H9 (cell line): ENCODE measurements around the gene ODAD3. TPM values are rescaled to one million over a fixed set of nuclear protein-coding genes. Genes with fewer than 3 reads are reported as not detected.
"Not testable (repeated sequence)": the region's sequence is repeated elsewhere in the genome, so short reads cannot be mapped to it uniquely, and the experiment has no call there.

Experiments
- DNase-seq: peaks from one replicate; pipeline ENCODE4 v3.0.0-alpha.2; 2017
- H2AFZ ChIP-seq: one replicate; pipeline ENCODE4 v1.6.1; 2013; ENCODE audit warnings: mild to moderate bottlenecking, low read length, control low read depth, moderate library complexity
- H2AK5ac ChIP-seq: 2 replicates; pipeline ENCODE4 v1.6.1; 2013; ENCODE audit warnings: low read length, control low read depth, mixed read lengths; ENCODE audit not compliant: insufficient read length
- H2BK120ac ChIP-seq: one replicate; pipeline ENCODE4 v1.6.1; 2013; ENCODE audit warnings: low read depth, mild to moderate bottlenecking, low read length, control low read depth, inconsistent platforms; ENCODE audit not compliant: poor library complexity, severe bottlenecking
- H2BK12ac ChIP-seq: 2 replicates; pipeline ENCODE4 v1.6.1; 2013; ENCODE audit warnings: low read length, control low read depth, mixed read lengths, low read depth; ENCODE audit not compliant: insufficient read length
- H2BK15ac ChIP-seq: 2 replicates; pipeline ENCODE4 v1.6.1; 2013; ENCODE audit warnings: low read depth, low read length, control low read depth
- H2BK20ac ChIP-seq: one replicate; pipeline ENCODE4 v1.6.1; 2013; ENCODE audit warnings: low read depth, mild to moderate bottlenecking, low read length, control low read depth, inconsistent platforms; ENCODE audit not compliant: poor library complexity, severe bottlenecking
- H2BK5ac ChIP-seq: 2 replicates; pipeline ENCODE4 v1.6.1; 2013; ENCODE audit warnings: low read length, control low read depth, mixed read lengths; ENCODE audit not compliant: insufficient read length
- H3K14ac ChIP-seq: 2 replicates; pipeline ENCODE4 v1.6.1; 2013; ENCODE audit warnings: low read length, control low read depth; ENCODE audit not compliant: insufficient read depth
- H3K18ac ChIP-seq: 2 replicates; pipeline ENCODE4 v1.6.1; 2013; ENCODE audit warnings: low read depth, mild to moderate bottlenecking, mixed read lengths, low read length, control low read depth; ENCODE audit not compliant: insufficient read length
- H3K23ac ChIP-seq: 2 replicates; pipeline ENCODE4 v1.6.1; 2013; ENCODE audit warnings: low read length, control low read depth, mixed read lengths, low read depth; ENCODE audit not compliant: insufficient read length
- H3K23me2 ChIP-seq: 2 replicates; pipeline ENCODE4 v1.6.1; 2013; ENCODE audit warnings: low read depth, mild to moderate bottlenecking, mixed read lengths, low read length, control low read depth; ENCODE audit not compliant: insufficient read length, poor library complexity, severe bottlenecking
- H3K27ac ChIP-seq: 2 replicates; pipeline ENCODE4 v1.5.1; 2013; ENCODE audit warnings: low read length, control low read depth, mixed read lengths, low read depth; ENCODE audit not compliant: insufficient read length
- H3K27me3 ChIP-seq: 2 replicates; pipeline ENCODE4 v1.6.1; 2013; ENCODE audit warnings: low read length, control low read depth, inconsistent platforms; ENCODE audit not compliant: insufficient read depth
- H3K4ac ChIP-seq: 2 replicates; pipeline ENCODE4 v1.6.1; 2013; ENCODE audit warnings: low read depth, mild to moderate bottlenecking, control low read depth, inconsistent platforms, low read length, moderate library complexity
- H3K4me1 ChIP-seq: 2 replicates; pipeline ENCODE4 v1.6.1; 2013; ENCODE audit warnings: low read length, control low read depth, inconsistent platforms; ENCODE audit not compliant: insufficient read depth
- H3K4me2 ChIP-seq: 2 replicates; pipeline ENCODE4 v1.6.1; 2013; ENCODE audit warnings: low read length, control low read depth, mixed read lengths; ENCODE audit not compliant: insufficient read length, insufficient read depth
- H3K56ac ChIP-seq: 2 replicates; pipeline ENCODE4 v1.6.1; 2013; ENCODE audit warnings: low read depth, mild to moderate bottlenecking, mixed read lengths, low read length, control low read depth; ENCODE audit not compliant: insufficient read length
- H3K79me1 ChIP-seq: 2 replicates; pipeline ENCODE4 v1.6.1; 2013; ENCODE audit warnings: low read depth, mild to moderate bottlenecking, moderate library complexity, low read length, control low read depth, inconsistent platforms; ENCODE audit not compliant: insufficient read depth, poor library complexity, severe bottlenecking
- H3K79me2 ChIP-seq: 2 replicates; pipeline ENCODE4 v1.6.1; 2013; ENCODE audit warnings: low read length, control low read depth, inconsistent platforms; ENCODE audit not compliant: insufficient read depth
- H3K9ac ChIP-seq: 2 replicates; pipeline ENCODE4 v1.6.1; 2013; ENCODE audit warnings: low read length, control low read depth, mixed read lengths; ENCODE audit not compliant: insufficient read length; ENCODE audit errors: extremely low read depth
- H3K9me3 ChIP-seq: one replicate; pipeline ENCODE4 v1.6.1; 2013; ENCODE audit warnings: low read depth, low read length, inconsistent platforms; ENCODE audit not compliant: control insufficient read depth
- H3T11ph ChIP-seq: one replicate; pipeline ENCODE4 v1.6.1; 2013; ENCODE audit warnings: mild to moderate bottlenecking, low read length, control low read depth, inconsistent platforms
- H4K20me1 ChIP-seq: one replicate; pipeline ENCODE4 v1.6.1; 2013; ENCODE audit not compliant: control insufficient read depth, insufficient read length, insufficient read depth
- H4K5ac ChIP-seq: 2 replicates; pipeline ENCODE4 v1.6.1; 2013; ENCODE audit warnings: low read depth, mild to moderate bottlenecking, mixed read lengths, low read length, control low read depth; ENCODE audit not compliant: insufficient read length
- H4K8ac ChIP-seq: replicated peaks from 2 replicates; pipeline ENCODE4 v1.6.1; 2013; ENCODE audit warnings: low read length, control low read depth, mixed read lengths, low read depth; ENCODE audit not compliant: insufficient read length
- H4K91ac ChIP-seq: 2 replicates; pipeline ENCODE4 v1.6.1; 2013; ENCODE audit warnings: low read depth, mild to moderate bottlenecking, moderate library complexity, mixed read lengths, low read length, control low read depth; ENCODE audit not compliant: insufficient read length
- H3K27ac Mint-ChIP-seq, 3 experiments: 2 replicates in 2 of 3; 3 replicates in 1 of 3; pipeline ENCODE4 v1.8.0; 2020 to 2021; ENCODE audit warnings: mixed read lengths in 3 of 3, mild to moderate bottlenecking in 1 of 3, moderate library complexity in 1 of 3
- H3K27me3 Mint-ChIP-seq: 2 replicates; pipeline ENCODE4 v1.8.0; 2021; ENCODE audit warnings: low read depth, mild to moderate bottlenecking, moderate library complexity, mixed read lengths
- H3K36me3 Mint-ChIP-seq, 3 experiments: 2 replicates in 2 of 3; 3 replicates in 1 of 3; pipeline ENCODE4 v1.8.0; 2020 to 2021; ENCODE audit warnings: low read depth in 3 of 3, mixed read lengths in 3 of 3; ENCODE audit not compliant: insufficient read depth in 1 of 3
- H3K4me1 Mint-ChIP-seq, 2 experiments: 2 replicates each; pipeline ENCODE4 v1.8.0; 2020; ENCODE audit warnings: mixed read lengths in 2 of 2
- H3K4me3 Mint-ChIP-seq, 2 experiments: 2 replicates in 1 of 2; 3 replicates in 1 of 2; pipeline ENCODE4 v1.8.0; 2020 to 2021; ENCODE audit warnings: mild to moderate bottlenecking in 2 of 2, mixed read lengths in 2 of 2, moderate library complexity in 1 of 2
- H3K9me3 Mint-ChIP-seq, 2 experiments: 2 replicates in 1 of 2; 3 replicates in 1 of 2; pipeline ENCODE4 v1.8.0; 2020; ENCODE audit warnings: mild to moderate bottlenecking in 2 of 2, mixed read lengths in 2 of 2, moderate library complexity in 1 of 2
- CTCF ChIP-seq: fragments of 200-600 bp; sonication (generic); conservative IDR thresholded peaks from 3 replicates; pipeline ENCODE4 v1.8.0; 2021; ENCODE audit warnings: antibody characterized with exemption, mild to moderate bottlenecking
- WGBS: extraction: QIAGEN DNeasy Blood & Tissue Kit; methylation state at CpG from one replicate; pipeline ENCODE4 v1.1.7; 2013; ENCODE audit warnings: missing lambda C conversion rate, low lambda C conversion rate, mixed read lengths; ENCODE audit not compliant: insufficient read length; ENCODE audit errors: extremely low coverage; 5-methylcytosine and 5-hydroxymethylcytosine counted together
- total RNA-seq: library from RNA; stranded (reverse); gene quantifications from 2 replicates; pipeline ENCODE4 v1.2.1, GENCODE V29; 2021

The ODAD3 gene
- total RNA-seq, 1 experiment from 2014 or later = 2.5 TPM

DNA sequence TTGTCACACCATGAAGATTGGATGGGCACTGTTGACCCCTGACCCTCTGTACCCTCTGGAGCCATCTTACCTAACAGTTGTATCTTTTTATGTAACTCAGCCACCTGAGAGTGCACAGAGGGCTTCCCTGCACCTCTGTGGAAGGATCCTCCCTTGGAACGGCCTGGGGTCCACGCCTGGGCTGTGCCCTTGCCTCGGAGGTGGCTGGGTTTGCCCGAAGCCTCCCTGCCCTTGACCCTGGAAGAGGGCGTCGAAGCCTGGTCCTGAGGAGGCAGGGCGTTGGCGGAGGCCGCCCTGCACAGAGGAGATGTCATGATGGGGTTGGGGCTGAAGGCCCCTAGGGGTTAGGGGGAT, 241 bp downstream of the ODAD3 start:
- H3K4ac ChIP-seq = no peak overlapping the region
- peaks cover 7% of the 10 kb centered on the region for H3K79me1 ChIP-seq
- H3T11ph ChIP-seq = no peak overlapping the region
- TF ChIP-seq CTCF = no peak
- no peak overlapping the region for H3K56ac ChIP-seq
- Mint-ChIP-seq H3K4me3 (peak overlapping the region; percentile 98 to 100), H3K27ac (peak overlapping the region in 1 of 3 experiments; percentile 70; a peak in 2 of 7 replicates), H3K27me3 (peaks cover 2% of the 10 kb centered on the region; the same call in 1 of the 2 replicates), H3K36me3 (peaks cover 21 to 36% (median 34%) of the 10 kb centered on the region in 3 experiments), H3K9me3 (no peaks in the 10 kb centered on the region), H3K4me1 (peaks cover 10 to 17% of the 10 kb centered on the region in 2 experiments)
- H3K9ac ChIP-seq = peak overlapping the region; percentile 6
- no peak overlapping the region for H2BK5ac ChIP-seq
- H3K23me2 ChIP-seq = peaks cover 9% of the 10 kb centered on the region
- H2AK5ac ChIP-seq = no peak overlapping the region
- no peaks in the 10 kb centered on the region for H3K27me3 ChIP-seq
- H2BK120ac ChIP-seq = no peak overlapping the region
- H2BK12ac ChIP-seq = no peak overlapping the region
- H3K27ac ChIP-seq = no peak overlapping the region
- no peak overlapping the region for H2BK20ac ChIP-seq
- H2BK15ac ChIP-seq = no peak overlapping the region
- H3K9me3 ChIP-seq = no peaks in the 10 kb centered on the region
- no CpG with 5 or more reads among the region's 9 CpGs for WGBS
- no peak overlapping the region for H3K23ac ChIP-seq
- H2AFZ ChIP-seq = no peak overlapping the region
- H3K4me2 ChIP-seq = peak overlapping the region; percentile 77
- DNase-seq = no peak
- peaks cover 3% of the 10 kb centered on the region; the same call in 1 of the 2 replicates for H3K4me1 ChIP-seq
- no peak overlapping the region for H3K18ac ChIP-seq
- no peak overlapping the region for H3K14ac ChIP-seq
- no peak overlapping the region for H4K8ac ChIP-seq
- H3K79me2 ChIP-seq = peaks cover 4% of the 10 kb centered on the region; the same call in 1 of the 2 replicates
- no peak overlapping the region for H4K5ac ChIP-seq
- no peaks in the 10 kb centered on the region for H4K20me1 ChIP-seq
- no peak overlapping the region for H4K91ac ChIP-seq

DNA sequence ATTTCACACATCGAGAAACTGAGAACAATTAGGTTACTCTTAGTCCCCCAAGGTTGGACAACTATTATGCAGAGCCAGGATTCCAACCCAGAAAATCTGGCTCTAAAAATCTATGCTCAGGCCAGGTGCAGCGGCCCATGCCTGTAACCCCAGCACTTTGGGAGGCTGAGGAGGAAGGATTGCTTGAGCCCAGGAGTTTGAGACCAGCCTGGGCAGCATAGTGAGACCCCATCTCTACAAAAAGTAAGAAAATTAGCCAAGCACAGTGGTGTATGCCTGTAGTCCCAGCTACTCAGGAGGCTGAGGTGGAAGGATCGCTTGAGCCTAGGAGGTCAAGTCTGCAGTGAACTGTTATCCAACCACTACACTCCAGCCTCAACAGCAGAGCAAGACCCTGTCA, 1.4 kb downstream of the ODAD3 start:
- H3K79me1 ChIP-seq, H3K79me2 ChIP-seq, H3K9ac ChIP-seq, H3K4me2 ChIP-seq, H2AK5ac ChIP-seq, H3K27ac ChIP-seq, H4K5ac ChIP-seq, H2BK20ac ChIP-seq, H3K27ac Mint-ChIP-seq, H2BK12ac ChIP-seq, H4K91ac ChIP-seq, H3K23ac ChIP-seq, H3K4me1 ChIP-seq, H3K9me3 Mint-ChIP-seq, H3K27me3 ChIP-seq, H4K8ac ChIP-seq, H3K4ac ChIP-seq, H3T11ph ChIP-seq, H3K18ac ChIP-seq, H3K14ac ChIP-seq, DNase-seq, H2BK120ac ChIP-seq, H3K27me3 Mint-ChIP-seq, H2AFZ ChIP-seq, H4K20me1 ChIP-seq, H3K56ac ChIP-seq, H3K4me3 Mint-ChIP-seq, H3K23me2 ChIP-seq, H2BK15ac ChIP-seq, H2BK5ac ChIP-seq, H3K9me3 ChIP-seq: not testable (repeated sequence)
- H3K36me3 Mint-ChIP-seq = peaks cover 19 to 30% (median 27%) of the 10 kb centered on the region in 3 experiments
- H3K4me1 Mint-ChIP-seq = peaks cover 10 to 17% of the 10 kb centered on the region in 2 experiments
- WGBS = no CpG with 5 or more reads among the region's 3 CpGs
